HG03097 (cell line): ENCODE data around the gene ENO4.
A peak's percentile ranks its signal among the peaks of the same experiment; 100 is the strongest.

ENCODE experiments used
- ATAC-seq: cut with Tn5 transposase; IDR thresholded peaks from one replicate; pipeline ENCODE4 v1.9.1; 2021; ENCODE audit not compliant: unreplicated experiment, low FRiP score

Gene ENO4

GRCh38 chr10:116829711-116830110 is 19.6 kb upstream of the ENO4 start:
- ATAC-seq: no peak

GRCh38 chr10:116831086-116831485 is 18.2 kb upstream of the ENO4 start:
- no peak for ATAC-seq

- ATAC-seq: no peak
These were observed 17.5 kb upstream of the ENO4 start for GRCh38 chr10:116831790-116832189.

GRCh38 chr10:116833986-116834985 is 15.0 kb upstream of the ENO4 start:
- ATAC-seq: no peak

- no peak for ATAC-seq
These were observed 13.6 kb upstream of the ENO4 start for GRCh38 chr10:116835658-116836057.

GRCh38 chr10:116836083-116836482 is 13.2 kb upstream of the ENO4 start:
- ATAC-seq: no peak

- no peak for ATAC-seq
These were observed 12.3 kb upstream of the ENO4 start for GRCh38 chr10:116836902-116837523.

GRCh38 chr10:116838143-116838725 is 11.1 kb upstream of the ENO4 start:
- ATAC-seq: no peak

GRCh38 chr10:116840389-116841075 is 8.8 kb upstream of the ENO4 start:
- no peak for ATAC-seq

- ATAC-seq: no peak
These were observed 3.5 kb upstream of the ENO4 start for GRCh38 chr10:116845823-116846222.

- ATAC-seq: peak; percentile 56
These were observed 1.0 kb upstream of the ENO4 start for GRCh38 chr10:116848032-116848943.

GRCh38 chr10:116848944-116849247 is 403 bp upstream of the ENO4 start:
- no peak for ATAC-seq

GRCh38 chr10:116850058-116850611 is 836 bp downstream of the ENO4 start:
- no peak for ATAC-seq

- ATAC-seq: no peak
These were observed 2.9 kb downstream of the ENO4 start for GRCh38 chr10:116852246-116852645.

- ATAC-seq: no peak
These were observed 4.0 kb downstream of the ENO4 start for GRCh38 chr10:116853287-116853686.

GRCh38 chr10:116853701-116854100 is 4.4 kb downstream of the ENO4 start:
- no peak for ATAC-seq

- ATAC-seq: no peak
These were observed 7.9 kb downstream of the ENO4 start for GRCh38 chr10:116857156-116857555.

- no peak for ATAC-seq
These were observed 12.5 kb downstream of the ENO4 start for GRCh38 chr10:116861796-116862195.

GRCh38 chr10:116864436-116864835 is 15.1 kb downstream of the ENO4 start:
- ATAC-seq: no peak

GRCh38 chr10:116866066-116866465 is 16.8 kb downstream of the ENO4 start:
- ATAC-seq: no peak
